Measurements from ENCODE around the gene CDC25C. TPM values are rescaled to one million over a fixed set of nuclear protein-coding genes. Genes with fewer than 3 reads are reported as not detected.
A peak's percentile ranks its signal among the peaks of the same experiment; 100 is the strongest.

The CDC25C gene
- total and polyA plus RNA-seq, 9 of the 15 experiments (the other 6 are each of a cell fraction or from before 2014, with no cell fraction given) = 19.1 to 63.7 (median 31.9) TPM

DNA sequence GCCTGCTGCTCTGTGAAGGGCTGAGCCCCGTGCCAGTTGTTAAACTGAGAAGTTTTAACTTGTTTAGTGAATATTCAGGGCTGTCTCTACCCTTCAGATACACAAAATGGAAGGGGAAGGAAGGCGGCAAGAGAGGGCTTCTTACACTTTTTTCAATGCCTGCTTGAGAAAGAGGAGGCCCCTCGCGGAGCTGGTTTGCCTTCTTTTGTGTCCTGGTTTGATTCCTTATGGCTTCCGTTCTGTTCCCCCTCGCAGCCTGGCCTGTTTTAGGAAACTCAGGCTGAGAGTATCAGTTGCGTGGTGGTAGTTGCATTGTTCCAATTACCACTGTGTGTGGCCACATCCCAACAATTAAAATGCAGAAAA is 7.5 kb upstream of the CDC25C start (continued):
- TF ChIP-seq, protein P1, sequence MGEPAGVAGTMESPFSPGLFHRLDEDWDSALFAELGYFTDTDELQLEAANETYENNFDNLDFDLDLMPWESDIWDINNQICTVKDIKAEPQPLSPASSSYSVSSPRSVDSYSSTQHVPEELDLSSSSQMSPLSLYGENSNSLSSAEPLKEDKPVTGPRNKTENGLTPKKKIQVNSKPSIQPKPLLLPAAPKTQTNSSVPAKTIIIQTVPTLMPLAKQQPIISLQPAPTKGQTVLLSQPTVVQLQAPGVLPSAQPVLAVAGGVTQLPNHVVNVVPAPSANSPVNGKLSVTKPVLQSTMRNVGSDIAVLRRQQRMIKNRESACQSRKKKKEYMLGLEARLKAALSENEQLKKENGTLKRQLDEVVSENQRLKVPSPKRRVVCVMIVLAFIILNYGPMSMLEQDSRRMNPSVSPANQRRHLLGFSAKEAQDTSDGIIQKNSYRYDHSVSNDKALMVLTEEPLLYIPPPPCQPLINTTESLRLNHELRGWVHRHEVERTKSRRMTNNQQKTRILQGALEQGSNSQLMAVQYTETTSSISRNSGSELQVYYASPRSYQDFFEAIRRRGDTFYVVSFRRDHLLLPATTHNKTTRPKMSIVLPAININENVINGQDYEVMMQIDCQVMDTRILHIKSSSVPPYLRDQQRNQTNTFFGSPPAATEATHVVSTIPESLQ (CRISPR knock-in tag; IDR thresholded peaks at IDR 0.05) = no peak
- TF ChIP-seq ARID2 (IDR thresholded peaks at IDR 0.05) (0 out of 2 replicates have a peak, but pooled peaks have one; percentile 8), TBL1XR1 (IDR thresholded peaks at IDR 0.05; ENCODE audit: low read length in 2 of 2) (0 out of 4 replicates have a peak, but pooled peaks of 1 of the 2 experiments have one; percentile 14), KLF1 (tag; IDR thresholded peaks at IDR 0.05) (no peak), FOXA1 (IDR thresholded peaks at IDR 0.05; ENCODE audit: borderline replicate concordance) (no peak), CAMTA2 (CRISPR knock-in tag; conservative IDR thresholded peaks at IDR 0.05) (no peak), ETS2 (tag; IDR thresholded peaks at IDR 0.05; ENCODE audit: borderline replicate concordance, poor library complexity, severe bottlenecking) (no peak), CBX1 (IDR thresholded peaks at IDR 0.05; ENCODE audit: low read depth) (no peak), ZNF408 (CRISPR knock-in tag; IDR thresholded peaks at IDR 0.05; ENCODE audit: low read depth) (no peak), PHF21A (IDR thresholded peaks at IDR 0.05; ENCODE audit: borderline replicate concordance, low read depth) (no peak), SMC3 (conservative IDR thresholded peaks at IDR 0.05; ENCODE audit: insufficient read depth, low read depth, low read length) (no peak), NCOR1 (IDR thresholded peaks at IDR 0.05) (no peak), SP1 (CRISPR knock-in tag; IDR thresholded peaks at IDR 0.05) (peak; percentile 16; the same call in 1 of the 2 replicates), ZC3H4 (CRISPR knock-in tag; IDR thresholded peaks at IDR 0.05; ENCODE audit: borderline replicate concordance) (0 out of 2 replicates have a peak, but pooled peaks have one; percentile 92), ZNF785 (CRISPR knock-in tag; IDR thresholded peaks at IDR 0.05) (no peak)
- TF ChIP-seq, protein P2, sequence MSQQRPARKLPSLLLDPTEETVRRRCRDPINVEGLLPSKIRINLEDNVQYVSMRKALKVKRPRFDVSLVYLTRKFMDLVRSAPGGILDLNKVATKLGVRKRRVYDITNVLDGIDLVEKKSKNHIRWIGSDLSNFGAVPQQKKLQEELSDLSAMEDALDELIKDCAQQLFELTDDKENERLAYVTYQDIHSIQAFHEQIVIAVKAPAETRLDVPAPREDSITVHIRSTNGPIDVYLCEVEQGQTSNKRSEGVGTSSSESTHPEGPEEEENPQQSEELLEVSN (IDR thresholded peaks at IDR 0.05; ENCODE audit: borderline replicate concordance in 1 of 2, extremely low read depth in 1 of 2, insufficient read depth in 1 of 2, insufficient read length in 1 of 2, low read depth in 1 of 2, low read length in 1 of 2, poor library complexity in 1 of 2, severe bottlenecking in 1 of 2) = no peak
- TF ChIP-seq, protein P3, sequence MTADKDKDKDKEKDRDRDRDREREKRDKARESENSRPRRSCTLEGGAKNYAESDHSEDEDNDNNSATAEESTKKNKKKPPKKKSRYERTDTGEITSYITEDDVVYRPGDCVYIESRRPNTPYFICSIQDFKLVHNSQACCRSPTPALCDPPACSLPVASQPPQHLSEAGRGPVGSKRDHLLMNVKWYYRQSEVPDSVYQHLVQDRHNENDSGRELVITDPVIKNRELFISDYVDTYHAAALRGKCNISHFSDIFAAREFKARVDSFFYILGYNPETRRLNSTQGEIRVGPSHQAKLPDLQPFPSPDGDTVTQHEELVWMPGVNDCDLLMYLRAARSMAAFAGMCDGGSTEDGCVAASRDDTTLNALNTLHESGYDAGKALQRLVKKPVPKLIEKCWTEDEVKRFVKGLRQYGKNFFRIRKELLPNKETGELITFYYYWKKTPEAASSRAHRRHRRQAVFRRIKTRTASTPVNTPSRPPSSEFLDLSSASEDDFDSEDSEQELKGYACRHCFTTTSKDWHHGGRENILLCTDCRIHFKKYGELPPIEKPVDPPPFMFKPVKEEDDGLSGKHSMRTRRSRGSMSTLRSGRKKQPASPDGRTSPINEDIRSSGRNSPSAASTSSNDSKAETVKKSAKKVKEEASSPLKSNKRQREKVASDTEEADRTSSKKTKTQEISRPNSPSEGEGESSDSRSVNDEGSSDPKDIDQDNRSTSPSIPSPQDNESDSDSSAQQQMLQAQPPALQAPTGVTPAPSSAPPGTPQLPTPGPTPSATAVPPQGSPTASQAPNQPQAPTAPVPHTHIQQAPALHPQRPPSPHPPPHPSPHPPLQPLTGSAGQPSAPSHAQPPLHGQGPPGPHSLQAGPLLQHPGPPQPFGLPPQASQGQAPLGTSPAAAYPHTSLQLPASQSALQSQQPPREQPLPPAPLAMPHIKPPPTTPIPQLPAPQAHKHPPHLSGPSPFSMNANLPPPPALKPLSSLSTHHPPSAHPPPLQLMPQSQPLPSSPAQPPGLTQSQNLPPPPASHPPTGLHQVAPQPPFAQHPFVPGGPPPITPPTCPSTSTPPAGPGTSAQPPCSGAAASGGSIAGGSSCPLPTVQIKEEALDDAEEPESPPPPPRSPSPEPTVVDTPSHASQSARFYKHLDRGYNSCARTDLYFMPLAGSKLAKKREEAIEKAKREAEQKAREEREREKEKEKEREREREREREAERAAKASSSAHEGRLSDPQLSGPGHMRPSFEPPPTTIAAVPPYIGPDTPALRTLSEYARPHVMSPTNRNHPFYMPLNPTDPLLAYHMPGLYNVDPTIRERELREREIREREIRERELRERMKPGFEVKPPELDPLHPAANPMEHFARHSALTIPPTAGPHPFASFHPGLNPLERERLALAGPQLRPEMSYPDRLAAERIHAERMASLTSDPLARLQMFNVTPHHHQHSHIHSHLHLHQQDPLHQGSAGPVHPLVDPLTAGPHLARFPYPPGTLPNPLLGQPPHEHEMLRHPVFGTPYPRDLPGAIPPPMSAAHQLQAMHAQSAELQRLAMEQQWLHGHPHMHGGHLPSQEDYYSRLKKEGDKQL (CRISPR knock-in tag; IDR thresholded peaks at IDR 0.05; ENCODE audit: borderline replicate concordance) = no peak

All from K562 (cell line).